DMS53 (cell line): Measurements from ENCODE around the gene HES4.

Experiments
- DNase-seq: peaks from one replicate; lab custom pipeline; 2025; lab: John Stamatoyannopoulos, UW

Gene HES4

GRCh38 chr1:965526-966134 is 34.3 kb downstream of the HES4 start:
- DNase-seq, result no peak

DNA sequence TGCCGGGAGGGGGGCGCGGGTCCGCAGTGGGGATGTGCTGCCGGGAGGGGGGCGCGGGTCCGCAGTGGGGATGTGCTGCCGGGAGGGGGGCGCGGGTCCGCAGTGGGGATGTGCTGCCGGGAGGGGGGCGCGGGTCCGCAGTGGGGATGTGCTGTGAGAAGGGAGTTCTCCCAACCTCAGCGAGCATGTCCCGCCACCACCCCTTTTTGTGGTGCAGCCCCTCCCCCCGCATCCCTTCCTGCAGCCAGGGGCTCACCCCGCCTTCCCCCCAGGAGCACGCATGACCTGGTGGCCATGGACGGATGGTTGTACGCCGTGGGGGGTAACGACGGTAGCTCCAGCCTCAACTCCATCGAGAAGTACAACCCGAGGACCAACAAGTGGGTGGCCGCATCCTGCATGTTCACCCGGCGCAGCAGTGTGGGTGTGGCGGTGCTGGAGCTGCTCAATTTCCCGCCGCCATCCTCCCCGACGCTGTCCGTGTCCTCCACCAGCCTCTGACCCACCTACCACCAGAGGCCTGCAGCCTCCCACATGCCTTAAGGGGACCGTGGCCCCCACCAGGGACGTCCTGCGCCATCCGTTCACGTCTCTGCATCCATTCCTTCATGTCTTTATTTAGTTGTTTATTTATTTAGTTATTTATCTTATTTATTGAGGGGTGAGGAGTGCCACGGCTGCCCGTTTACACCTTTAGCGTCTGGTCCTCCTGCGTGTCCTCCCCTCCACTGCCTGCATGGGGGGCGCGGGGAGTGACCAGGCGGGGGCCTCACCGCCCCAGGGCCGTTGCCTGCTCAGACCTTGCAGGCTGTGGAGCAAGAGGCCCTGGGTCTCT is 35.0 kb downstream of the HES4 start:
- DNase-seq, result no peak

GRCh38 chr1:963746-964525 is 36.0 kb downstream of the HES4 start:
- no peak for DNase-seq

GRCh38 chr1:963301-963651 is 36.6 kb downstream of the HES4 start:
- DNase-seq, result no peak

- no peak for DNase-seq
Observed at GRCh38 chr1:962381-963300, 37.3 kb downstream of the HES4 start.

DNA sequence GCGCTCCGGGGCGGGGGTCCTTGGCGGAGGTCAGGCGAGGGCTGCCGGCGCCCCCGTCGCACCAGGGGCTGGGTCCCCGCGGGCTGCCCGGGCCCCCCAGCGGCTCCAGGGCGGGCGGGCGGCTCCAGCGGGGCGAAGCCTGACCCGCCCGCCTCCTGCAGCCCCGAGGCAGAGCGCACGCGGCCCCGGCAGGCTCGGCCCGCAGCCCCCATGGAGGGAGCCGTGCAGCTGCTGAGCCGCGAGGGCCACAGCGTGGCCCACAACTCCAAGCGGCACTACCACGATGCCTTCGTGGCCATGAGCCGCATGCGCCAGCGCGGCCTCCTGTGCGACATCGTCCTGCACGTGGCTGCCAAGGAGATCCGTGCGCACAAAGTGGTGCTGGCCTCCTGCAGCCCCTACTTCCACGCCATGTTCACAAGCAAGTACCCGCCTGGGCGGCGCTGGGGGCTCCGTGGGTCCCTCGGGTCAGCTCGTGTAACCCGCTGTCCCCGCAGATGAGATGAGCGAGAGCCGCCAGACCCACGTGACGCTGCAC is 38.7 kb downstream of the HES4 start:
- no peak for DNase-seq

GRCh38 chr1:960363-961131 is 39.4 kb downstream of the HES4 start, which contains the start of gene KLHL17:
Gene KLHL17, plus strand, starts transcription at chr1:960584. Its CDS starts 110 bp downstream, at chr1:960694.
- peak; percentile 89 for DNase-seq

DNA sequence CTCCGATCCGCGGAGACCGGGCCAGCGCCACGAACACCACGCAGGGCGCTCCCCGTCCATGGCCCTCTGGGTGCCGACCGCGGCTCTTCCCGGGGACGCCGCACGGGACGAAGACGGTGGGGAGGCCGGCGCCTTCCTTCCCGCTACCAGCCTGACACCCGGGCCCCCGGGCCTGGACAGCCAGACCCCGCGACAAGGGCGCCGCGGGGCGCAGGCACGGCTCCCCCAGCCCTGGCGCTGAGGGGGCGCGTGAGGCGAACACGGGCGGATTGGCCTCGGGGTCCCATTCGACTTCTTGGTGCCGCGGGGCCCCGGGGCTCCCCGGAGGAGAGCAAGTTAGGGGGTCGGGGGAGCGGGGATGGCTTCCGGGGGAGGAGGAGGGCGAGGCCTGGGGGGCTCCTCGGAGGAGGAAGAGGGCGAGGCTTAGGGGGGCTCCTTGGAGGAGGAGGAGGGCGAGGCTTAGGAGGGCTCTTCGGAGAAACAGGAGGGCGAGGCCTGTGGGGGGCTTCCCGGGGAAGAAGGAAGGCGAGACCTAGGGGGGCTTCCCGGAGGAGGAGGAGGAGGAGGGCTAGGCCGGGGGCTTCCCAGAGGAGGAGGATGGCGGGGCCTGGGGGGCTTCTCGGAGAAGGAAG is 40.0 kb downstream of the HES4 start:
- DNase-seq, result no peak

DNA sequence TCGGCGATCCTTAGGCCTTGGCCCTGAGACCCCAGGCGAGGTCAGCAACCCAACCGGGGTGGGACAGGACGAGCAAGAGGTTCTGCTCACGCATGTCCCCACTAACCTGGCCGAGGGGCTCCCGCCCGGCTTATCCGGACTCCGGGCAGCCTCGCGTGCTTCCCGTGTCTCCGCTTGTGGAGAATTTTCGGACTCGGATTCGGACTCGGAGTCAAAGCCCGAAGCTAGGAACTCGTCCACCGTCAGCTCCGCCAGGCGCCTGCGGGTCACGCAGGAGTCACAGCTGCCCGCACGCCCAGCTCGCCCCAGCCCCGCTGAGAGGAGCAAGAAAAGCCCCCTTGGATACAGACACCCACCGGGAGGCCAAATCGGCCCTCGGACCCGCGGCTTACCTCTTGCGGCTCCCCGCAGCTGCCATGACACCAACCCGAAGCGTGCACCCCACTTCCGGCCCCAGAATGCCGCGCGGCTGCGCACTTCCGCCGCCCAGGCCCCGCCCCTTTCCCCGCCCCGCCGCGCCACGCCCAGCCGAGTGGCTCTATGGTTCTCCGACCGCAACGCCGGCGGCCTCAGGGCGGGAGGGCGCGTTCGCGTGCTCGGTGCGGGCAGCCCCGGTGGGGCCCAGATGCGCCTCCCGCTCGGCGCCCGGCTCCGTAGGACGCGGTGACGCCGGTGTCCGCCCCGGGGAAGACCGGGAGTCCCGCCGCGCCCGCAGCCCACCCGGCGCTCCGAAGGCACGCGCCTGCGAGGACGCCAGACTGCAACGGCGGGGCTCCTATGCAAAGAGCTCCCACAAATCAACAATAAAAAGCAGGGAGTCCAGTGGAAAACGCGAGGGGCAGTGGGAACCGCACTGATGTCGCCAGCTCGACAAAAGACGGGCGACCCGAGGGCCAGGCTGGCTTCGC is 40.8 kb downstream of the HES4 start, which contains the start of gene NOC2L:
TSS of gene NOC2L (minus strand) at position 434 of the 908 bp plus-strand sequence. CDS start at position 418, 16 bp downstream.
- DNase-seq, result peak; percentile 95

DNA sequence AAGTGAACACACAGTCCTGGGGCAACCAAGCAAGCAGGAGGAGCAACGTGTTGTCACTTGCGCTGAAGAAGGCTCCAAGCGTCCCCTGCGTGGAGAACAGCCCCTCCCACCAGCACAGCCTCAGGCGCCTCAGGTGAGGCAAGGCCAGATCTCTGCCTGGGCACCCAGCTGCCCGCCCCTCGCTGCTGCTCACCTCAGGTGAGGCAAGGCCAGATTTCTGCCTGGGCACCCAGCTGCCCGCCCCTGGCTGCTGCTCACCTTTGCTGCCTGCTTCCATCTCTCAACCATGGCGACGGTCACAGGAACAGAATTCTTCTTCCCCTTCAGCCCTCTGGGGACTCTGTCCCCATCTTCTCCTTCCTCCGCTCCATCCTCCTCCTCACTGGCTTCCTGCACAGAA is 43.3 kb downstream of the HES4 start:
- DNase-seq, result no peak

- no peak for DNase-seq
Observed at GRCh38 chr1:955474-955873, 44.4 kb downstream of the HES4 start.

DNA sequence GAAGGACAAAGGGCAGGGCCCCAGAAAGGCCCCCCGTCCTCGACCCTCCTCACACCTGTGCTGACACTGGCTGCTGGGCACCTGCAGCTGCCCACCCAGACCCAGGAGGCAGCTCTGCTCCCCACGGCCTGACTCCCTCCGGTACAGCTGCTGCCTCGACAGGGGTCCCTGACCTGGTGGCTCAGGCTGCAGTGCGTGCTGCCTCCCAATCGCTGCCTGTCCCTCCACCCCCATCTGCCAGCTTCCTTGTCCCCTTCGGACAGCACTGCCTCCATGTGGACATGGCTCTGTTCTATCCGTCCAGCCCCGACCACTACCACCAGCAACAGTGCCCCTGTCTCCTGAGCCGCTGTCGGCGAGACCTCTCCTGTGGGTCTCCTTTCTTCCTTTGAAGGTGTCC is 45.0 kb downstream of the HES4 start:
- no peak for DNase-seq

GRCh38 chr1:953524-954320 is 46.2 kb downstream of the HES4 start:
- no peak for DNase-seq

DNA sequence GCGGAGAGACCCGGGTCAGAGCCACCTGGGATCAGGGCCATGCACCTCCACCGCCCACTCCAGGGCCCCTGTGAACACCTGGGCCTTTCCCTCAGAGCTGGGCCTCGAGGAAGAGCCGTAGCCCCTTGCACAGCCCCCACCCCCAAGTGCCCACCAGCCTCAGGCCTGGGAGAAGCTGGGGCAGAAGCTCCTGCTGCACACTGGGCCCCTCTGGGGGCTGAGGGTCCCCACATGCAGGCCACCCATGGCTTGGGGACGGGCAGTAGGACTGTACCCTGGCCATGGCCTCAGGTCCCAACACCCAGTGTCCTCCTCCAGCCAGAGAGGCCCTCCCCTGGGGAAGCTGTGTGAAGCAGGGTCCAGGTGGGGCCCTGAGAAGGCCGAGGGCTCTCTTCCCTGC is 47.3 kb downstream of the HES4 start:
- DNase-seq, result no peak

- DNase-seq, result no peak
Observed at GRCh38 chr1:952201-952600, 47.7 kb downstream of the HES4 start.

DNA sequence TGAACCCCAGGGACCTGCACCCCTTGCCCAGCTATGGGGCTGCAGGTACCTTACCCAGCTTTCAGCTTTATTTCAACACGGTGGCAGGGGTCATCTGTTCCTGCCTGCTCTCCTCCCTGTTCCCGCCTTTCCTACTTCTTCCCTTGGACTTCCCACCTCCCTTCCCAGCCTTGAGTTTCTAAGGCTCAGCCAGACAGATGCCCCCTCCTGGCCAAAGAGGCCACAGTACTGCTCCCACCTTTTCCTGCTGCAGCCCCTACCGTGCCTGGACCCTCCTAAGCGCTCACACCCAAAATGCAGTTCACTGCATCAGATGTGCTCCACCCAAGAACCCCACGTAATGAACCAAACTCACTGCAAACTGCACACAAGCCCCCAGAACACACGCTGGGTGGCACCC is 48.5 kb downstream of the HES4 start:
- peak; percentile 31 for DNase-seq

- DNase-seq, result no peak
Observed at GRCh38 chr1:950881-951280, 49.0 kb downstream of the HES4 start.

DNA sequence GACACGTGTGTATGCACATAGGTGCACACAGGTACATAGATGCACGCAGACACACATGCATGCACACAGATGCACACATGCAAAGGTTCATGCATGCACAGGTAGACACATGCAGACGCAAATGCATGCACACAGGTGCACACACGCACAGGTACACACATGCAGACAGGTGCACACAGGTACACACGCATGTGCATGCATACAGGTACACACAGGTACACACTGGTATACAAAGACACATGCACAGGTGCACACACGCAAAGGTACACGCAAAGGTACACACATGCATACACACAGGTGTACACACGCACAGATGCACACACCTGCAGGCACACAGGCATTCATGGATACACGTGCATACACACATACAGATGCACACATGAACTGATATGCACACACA is 49.6 kb downstream of the HES4 start:
- DNase-seq, result no peak
